AG04450 (cell line): ENCODE measurements around the gene CEP128. TPM values are rescaled to one million over a fixed set of nuclear protein-coding genes. Genes with fewer than 3 reads are reported as not detected.

ENCODE experiments used
- CTCF ChIA-PET: fragments of 300-600, 350-600 bp; formaldehyde crosslinking; extraction: SDS; loops from one replicate; lab custom pipeline; 2022; ENCODE audit warnings: antibody characterized with exemption, inconsistent platforms; lab: Charles Lee
- POLR2A ChIA-PET: fragments of 350-600 bp; formaldehyde crosslinking; extraction: SDS; loops from one replicate; lab custom pipeline; 2021; ENCODE audit warnings: antibody characterized with exemption, inconsistent platforms; lab: Yijun Ruan, JAX
- DNase-seq: peaks from one replicate; pipeline ENCODE4 v3.0.0-alpha.2; 2011; ENCODE audit warnings: low read depth, low spot score
- H3K27ac ChIP-seq: one replicate; pipeline ENCODE4 v1.5.1; 2012; ENCODE audit warnings: low read depth, low read length, control low read depth
- H3K27me3 ChIP-seq: one replicate; pipeline ENCODE4 v1.6.0; 2012; ENCODE audit warnings: low read length; ENCODE audit not compliant: control insufficient read depth, insufficient read depth
- H3K4me3 ChIP-seq: 2 replicates; pipeline ENCODE4 v1.5.1; 2011; ENCODE audit warnings: mild to moderate bottlenecking, low read depth, low read length, control low read depth
- H3K9me3 ChIP-seq: 2 replicates; pipeline ENCODE4 v1.5.1; 2012; ENCODE audit warnings: low read length; ENCODE audit not compliant: control insufficient read depth, insufficient read depth
- polyA plus RNA-seq: library from polyadenylated mRNA; depleted of rRNA; stranded (reverse); fragments of >200 nt; gene quantifications from 2 replicates; pipeline ENCODE4 v1.2.3, GENCODE V29; 2011; rRNA removed
- small RNA-seq: library from RNA; depleted of rRNA; stranded (forward); fragments of <200 nt; gene quantifications from one replicate; pipeline ENCODE3, GENCODE V24; 2012; ENCODE audit warnings: low read depth; ENCODE audit not compliant: insufficient read length
- TF ChIP-seq, protein P1 (sequence below): IDR thresholded peaks from 2 replicates; pipeline ENCODE4 v1.5.1; 2011; ENCODE audit warnings: low read depth, low read length, control low read depth, inconsistent platforms

CEP128 gene
- polyA plus RNA-seq, 1 experiment, result 1.8 TPM

DNA sequence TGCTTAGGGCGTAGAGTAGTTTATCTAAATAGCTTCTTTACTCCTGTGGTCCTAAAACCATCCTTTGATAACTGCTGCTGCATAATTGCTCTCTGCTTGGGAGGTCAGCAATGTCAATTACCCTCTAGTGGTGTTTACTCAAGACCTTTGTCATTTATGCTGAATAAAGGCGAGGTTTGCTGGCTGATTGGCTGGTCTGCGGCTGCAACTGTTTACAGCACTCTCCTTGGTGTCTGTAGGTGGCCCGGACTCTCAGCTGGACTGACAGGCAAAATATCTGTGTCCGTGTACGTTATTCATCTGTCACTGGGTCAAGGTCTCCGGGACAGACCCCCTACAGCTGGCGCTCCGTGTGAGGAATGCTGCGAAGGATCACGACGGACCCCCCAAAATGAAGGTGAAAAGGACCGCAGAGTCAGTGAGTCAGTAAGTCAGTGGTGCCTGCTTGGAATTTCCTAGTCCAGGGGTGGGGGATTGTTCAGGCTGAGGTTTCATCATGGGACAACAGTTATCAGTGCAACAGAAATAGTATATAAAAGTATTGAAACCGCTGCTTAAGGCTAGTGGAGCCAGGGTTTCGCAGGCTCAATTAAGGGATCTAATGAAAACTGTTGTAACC, 476.9 kb downstream of the CEP128 start:
- TF ChIP-seq, protein P1, sequence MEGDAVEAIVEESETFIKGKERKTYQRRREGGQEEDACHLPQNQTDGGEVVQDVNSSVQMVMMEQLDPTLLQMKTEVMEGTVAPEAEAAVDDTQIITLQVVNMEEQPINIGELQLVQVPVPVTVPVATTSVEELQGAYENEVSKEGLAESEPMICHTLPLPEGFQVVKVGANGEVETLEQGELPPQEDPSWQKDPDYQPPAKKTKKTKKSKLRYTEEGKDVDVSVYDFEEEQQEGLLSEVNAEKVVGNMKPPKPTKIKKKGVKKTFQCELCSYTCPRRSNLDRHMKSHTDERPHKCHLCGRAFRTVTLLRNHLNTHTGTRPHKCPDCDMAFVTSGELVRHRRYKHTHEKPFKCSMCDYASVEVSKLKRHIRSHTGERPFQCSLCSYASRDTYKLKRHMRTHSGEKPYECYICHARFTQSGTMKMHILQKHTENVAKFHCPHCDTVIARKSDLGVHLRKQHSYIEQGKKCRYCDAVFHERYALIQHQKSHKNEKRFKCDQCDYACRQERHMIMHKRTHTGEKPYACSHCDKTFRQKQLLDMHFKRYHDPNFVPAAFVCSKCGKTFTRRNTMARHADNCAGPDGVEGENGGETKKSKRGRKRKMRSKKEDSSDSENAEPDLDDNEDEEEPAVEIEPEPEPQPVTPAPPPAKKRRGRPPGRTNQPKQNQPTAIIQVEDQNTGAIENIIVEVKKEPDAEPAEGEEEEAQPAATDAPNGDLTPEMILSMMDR, result no peak

DNA sequence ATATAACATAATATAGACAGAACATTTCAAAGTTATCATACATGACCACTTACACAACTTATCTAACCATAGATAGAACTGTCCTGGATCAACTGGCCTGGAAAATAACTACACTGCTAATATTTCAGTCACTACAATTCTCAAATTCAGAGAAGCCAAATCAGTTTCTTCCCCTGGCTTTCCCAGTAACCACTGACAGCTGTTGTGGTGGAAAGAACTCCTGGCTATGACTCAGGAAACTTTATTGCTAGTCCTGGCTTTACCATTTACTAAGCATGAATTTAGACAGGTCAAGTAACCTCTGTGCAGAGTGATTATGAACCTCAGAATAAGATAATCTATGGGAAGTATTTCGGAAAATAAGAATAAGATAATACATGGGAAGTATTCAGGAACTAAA, 485.3 kb downstream of the CEP128 start:
- ChIA-PET POLR2A (no interaction called here), CTCF (no interaction called here)
- DNase-seq, result no peak
- Histone ChIP-seq H3K27ac (no peak overlapping the region), H3K4me3 (no peak overlapping the region), H3K9me3 (no peaks in the 10 kb centered on the region), H3K27me3 (no peaks in the 10 kb centered on the region)
- TF ChIP-seq, protein P1, result no peak

More for the DNA sequence above, 476.9 kb downstream of the CEP128 start:
- ChIA-PET CTCF (no interaction called here), POLR2A (no interaction called here)
- H3K27me3 ChIP-seq, result no peaks in the 10 kb centered on the region
- no peak overlapping the region for H3K27ac ChIP-seq
- H3K4me3 ChIP-seq, result no peak overlapping the region
- no peak for DNase-seq
- H3K9me3 ChIP-seq, result no peaks in the 10 kb centered on the region

DNA sequence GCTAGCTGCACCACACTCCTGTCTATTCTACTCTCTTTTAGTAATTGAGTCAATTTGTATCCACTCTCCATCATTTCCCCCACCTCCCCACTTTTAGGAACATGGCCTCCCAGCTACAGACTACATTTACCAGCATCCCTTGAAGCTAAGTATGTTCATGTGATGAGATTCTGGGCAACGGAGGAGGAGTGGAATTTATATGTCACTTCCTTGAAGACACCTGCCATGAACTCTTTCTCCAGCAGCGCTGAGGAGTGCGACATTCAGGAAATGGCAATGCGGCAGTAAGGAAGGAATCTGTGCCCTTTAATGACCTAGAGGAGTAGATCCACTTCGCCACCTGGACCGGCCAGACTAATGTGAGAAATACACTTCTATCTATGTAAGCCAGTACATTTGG, 486.5 kb downstream of the CEP128 start:
- no peak overlapping the region for H3K4me3 ChIP-seq
- H3K27me3 ChIP-seq, result no peaks in the 10 kb centered on the region
- CTCF ChIA-PET, result no interaction called here
- TF ChIP-seq, protein P1, result no peak
- peaks cover 8% of the 10 kb centered on the region for H3K9me3 ChIP-seq
- no peak for DNase-seq
- H3K27ac ChIP-seq, result no peak overlapping the region
- POLR2A ChIA-PET, result no interaction called here

DNA sequence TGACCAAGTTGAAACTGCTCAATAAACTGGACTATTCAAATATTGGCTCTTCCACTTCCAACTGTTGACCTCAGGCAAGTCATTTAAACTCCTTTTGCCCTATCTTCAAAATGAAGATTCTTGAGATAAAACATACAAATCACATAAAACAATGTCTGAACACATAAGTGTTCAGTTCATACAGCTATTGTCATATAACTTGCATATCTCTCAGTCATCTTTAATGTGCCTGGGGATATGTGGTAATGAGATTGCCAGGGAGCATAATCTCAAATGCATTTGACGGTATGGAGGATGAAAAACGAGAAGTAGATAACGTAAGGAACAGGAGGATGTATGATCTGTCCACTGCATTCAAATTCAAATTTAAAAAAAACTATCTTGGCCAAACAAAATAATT, 493.3 kb downstream of the CEP128 start:
- Histone ChIP-seq H3K4me3 (no peak overlapping the region), H3K27ac (no peak overlapping the region), H3K27me3 (no peaks in the 10 kb centered on the region), H3K9me3 (peaks cover 8% of the 10 kb centered on the region)
- CTCF ChIA-PET, result interaction anchor here (1.2 kb wide), 1 partner anchor 21 kb away, joined by 3 read pairs; no protein-coding TSS in a partner anchor
- POLR2A ChIA-PET, result no interaction called here
- no peak for DNase-seq
- TF ChIP-seq, protein P1, result no peak

DNA sequence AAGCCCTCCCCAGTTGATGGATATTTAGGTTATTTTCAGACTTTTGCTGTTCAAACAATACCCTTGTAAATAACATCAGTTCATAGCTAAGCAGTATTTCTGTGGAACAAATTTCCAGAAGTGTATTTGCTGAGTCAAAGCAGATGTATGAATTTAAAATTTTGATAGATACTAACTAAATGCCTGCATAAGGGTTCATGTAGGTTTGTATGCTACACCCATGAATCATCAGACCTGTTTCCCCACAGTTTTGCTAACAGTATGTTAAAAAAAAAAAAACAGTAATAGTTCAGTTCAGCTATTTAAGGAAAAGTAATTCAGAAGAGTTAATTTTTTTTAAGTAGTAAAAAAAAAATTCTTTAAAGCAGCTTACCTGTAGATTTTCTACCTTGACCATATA, 494.1 kb downstream of the CEP128 start:
- no peak overlapping the region for H3K27ac ChIP-seq
- H3K27me3 ChIP-seq, result no peaks in the 10 kb centered on the region
- CTCF ChIA-PET, result interaction anchor here (0.7 to 1.2 kb wide), 3 partner anchors 22 to 805 kb away, joined by 3 to 8 read pairs (median 3); no protein-coding TSS in a partner anchor
- DNase-seq, result no peak
- peaks cover 8% of the 10 kb centered on the region for H3K9me3 ChIP-seq
- POLR2A ChIA-PET, result interaction anchor here (0.6 kb wide), 1 partner anchor 104 kb away, joined by 4 read pairs; no protein-coding TSS in a partner anchor
- no peak overlapping the region for H3K4me3 ChIP-seq
- TF ChIP-seq, protein P1, result no peak

Small RNAs within 50 kb of the gene (small RNA-seq; reads per million reads assigned to genes)
- not detected for gene AC022404.1

Other genes with a start within 250 kb of the CEP128 start
- not detected in 2 replicates for gene TSHR, start 13.9 kb upstream of the CEP128 start, polyA plus RNA-seq